GM19099 (cell line): ENCODE results near the gene RPL35.
A peak's percentile ranks its signal among the peaks of the same experiment; 100 is the strongest.

ENCODE experiments used
- POLR2A ChIP-seq: IDR thresholded peaks from 3 replicates; pipeline ENCODE4 v1.6.1; 2011; ENCODE audit warnings: low read depth; ENCODE audit not compliant: insufficient read length; ENCODE audit errors: extremely low read depth

RPL35 gene

DNA sequence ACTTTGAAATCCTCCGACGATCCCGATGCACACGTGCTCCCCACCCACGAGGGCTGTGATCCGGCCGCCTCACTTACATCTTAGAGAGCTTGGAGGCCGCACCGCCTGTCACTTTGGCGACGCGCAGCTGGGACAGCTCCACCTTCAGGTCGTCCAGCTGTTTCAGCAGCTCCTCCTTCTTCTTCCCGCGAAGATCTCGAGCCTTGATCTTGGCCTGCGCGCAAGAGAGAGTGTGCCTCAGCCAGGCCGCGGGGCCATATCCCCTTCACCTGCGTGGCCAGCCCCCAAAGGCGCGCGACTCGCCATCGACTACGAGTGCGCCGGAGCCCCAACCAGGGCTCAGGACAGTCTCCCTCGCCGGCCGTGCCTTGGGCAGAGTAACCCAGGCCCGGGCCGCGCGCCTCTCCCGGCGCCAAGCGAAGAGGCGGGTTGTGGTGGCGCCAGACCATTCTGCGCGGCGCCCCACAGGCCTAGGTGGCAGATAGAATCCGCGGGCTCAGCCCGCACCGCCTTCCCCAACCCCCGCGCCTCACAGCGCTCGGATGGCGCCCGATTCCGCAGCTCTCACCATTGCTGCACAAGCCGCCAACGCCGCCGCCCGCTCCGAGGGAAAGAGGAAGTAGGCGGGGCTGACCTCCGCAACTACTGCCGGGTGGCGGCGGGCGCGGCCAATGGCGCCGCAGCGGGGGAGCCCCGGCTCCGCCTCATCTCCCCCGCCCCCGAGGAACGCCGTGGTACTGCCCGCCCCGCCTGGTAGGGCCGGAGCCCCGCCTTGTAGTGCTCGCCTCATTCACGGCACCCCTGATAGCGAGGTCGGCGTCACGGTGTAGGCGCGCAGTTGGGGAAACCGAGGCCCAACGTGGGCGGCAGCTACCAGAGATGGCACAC is at the start of gene RPL35, which contains the start of gene ARPC5L:
Gene RPL35, minus strand, starts transcription at position 616 of the 888 bp plus-strand sequence. Its CDS starts 45 bp downstream, at position 571.
Gene ARPC5L, plus strand, starts transcription at position 789 of the 888 bp plus-strand sequence. CDS start 7,161 bp downstream, outside the sequence.
- TF ChIP-seq POLR2A: peak; percentile 98

DNA sequence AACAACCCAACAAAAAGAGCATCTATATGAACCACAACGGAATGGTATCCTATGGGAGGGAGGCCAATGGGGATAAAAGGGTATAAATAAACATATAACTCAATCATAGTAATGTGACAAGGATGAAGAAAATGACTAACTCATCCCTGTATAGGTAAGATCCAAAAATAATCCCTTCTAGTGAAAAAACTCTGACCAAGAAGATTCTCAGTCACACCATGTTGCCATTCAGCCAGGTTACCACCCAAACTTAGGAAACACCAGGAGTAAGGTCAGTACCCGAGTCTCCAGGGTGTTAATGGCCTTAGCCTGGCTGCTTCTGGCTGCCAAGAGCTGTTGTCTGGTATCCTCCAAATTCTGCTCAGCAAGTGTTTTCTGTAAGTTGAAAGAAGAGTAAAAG is 46.3 kb upstream of the RPL35 start:
- TF ChIP-seq POLR2A: no peak

DNA sequence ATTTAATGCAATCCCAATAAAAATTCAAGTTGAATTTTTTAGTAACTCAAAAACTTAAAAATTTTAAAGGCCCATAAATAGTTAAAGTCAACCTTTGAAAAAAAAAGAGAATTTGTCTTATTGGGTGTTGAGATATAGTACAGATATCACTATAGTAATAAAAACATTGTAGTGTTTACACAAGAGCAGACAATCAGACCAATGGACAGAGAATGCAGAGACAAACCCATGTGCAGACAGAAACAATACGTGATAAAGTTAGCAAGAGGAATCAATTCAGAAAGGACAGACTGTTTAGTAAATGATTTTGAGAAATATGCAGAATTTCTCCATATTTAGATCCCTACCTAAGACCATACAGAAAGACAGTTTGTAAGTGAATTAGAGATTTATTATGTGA is 45.2 kb upstream of the RPL35 start:
- TF ChIP-seq POLR2A: no peak

DNA sequence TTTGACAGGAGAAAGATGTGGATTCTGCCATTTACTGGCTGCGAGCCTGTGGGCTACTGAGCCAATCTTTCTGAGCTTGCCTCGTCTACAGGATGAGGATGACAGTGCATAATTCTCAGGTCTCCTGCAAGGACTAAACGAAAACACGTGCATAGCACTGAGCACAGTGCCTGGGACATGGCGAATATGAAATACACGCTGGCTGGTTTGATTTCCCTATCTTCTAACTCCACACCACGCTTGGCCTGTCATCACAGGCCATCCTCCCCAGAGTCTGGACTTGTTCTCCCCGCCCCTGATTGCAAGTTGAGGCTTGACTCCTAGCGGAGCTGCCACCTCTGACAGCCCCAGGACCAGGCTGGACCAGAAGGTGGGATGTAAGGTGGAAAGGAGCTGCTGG is 38.1 kb upstream of the RPL35 start:
- TF ChIP-seq POLR2A: no peak

DNA sequence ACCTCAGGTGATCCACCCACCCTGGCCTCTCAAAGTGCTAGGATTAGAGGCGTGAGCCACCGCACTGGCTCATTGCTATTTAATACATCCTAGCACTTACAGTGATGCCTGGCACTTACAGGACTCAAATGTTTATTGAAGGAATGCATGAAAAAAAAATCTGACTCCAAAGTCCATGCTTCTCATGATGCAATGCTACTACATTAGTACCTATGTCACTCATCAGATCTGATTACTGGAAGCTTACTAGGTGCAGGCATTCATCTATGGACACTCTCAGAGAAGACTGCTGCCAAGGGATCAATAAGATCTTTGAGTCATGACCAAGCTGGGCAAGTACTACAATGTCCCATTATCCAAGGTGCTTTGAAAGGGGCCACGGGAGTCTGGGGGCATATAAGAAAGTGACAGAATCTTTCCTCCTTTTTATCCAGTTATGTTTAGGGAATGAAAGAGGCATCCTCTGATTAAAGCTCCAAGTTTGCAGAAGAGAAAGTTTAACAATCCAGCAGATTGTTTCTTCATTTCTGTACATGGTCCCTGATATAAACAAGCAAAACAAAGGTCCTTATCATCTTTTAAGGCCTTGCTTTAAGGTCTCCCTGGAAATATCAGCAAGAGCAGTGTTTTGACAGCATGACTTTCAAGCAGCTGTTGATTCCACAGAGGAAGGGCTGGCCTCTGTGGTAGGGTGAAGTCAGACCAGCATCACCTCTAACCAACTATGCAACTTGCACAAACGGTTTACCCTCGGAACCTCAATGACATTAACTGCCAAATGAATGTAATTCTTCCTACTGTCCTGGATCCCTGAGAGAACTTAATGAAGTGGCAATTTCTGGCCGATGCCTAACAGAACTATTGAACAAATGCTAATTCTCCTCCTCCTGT is 36.1 kb upstream of the RPL35 start:
- TF ChIP-seq POLR2A: no peak

DNA sequence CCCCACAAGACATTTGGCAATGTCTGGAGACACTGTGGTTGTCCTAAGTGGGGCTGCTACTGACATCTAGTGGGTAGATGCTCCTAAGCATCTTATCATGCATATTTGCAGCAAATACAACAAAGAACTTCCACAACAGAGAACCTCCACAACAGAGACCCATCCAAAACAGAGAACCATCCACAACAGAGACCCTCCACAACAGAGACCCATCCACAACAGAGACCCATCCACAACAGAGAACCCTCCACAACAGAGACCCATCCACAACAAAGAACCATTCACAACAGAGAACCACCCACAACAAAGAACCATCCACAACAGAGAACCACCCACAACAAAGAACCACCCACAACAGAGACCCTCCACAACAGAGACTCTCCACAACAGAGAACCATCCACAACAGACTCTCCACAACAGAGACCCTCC is 33.0 kb upstream of the RPL35 start:
- no peak for TF ChIP-seq POLR2A

DNA sequence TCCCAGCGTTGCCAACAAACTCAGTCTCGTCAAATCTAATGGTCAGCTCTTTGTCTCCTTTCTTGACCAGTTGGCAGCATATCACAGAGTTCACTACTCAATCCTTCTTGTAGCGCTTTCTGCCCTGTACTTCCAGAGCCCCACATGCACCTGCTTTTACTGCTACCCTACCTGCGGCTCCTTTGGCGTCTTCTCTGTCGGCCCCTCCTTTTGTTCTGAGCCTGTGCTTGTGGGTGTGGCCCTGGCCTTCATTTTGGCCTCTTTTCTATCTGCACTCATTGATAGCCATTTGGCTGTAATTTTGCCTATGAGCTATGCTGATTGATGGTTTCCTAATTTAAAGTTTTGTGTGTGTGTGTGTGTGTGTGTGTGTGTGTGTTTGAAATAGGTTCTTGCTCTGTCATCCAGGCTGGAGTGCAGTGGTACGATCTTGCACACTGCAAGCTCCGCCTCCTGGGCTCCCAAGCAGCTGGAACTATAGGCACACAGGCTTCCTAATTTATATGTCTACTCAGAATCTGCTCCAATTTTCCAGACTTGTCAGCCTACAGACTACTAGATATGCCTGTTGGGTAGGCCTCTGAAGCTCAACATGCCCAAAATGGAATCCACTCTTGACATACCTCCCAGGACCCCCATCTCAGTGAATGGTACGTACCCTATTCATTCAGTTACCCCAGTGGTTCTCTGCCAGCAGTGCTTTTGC is 32.4 kb upstream of the RPL35 start:
- no peak for TF ChIP-seq POLR2A

DNA sequence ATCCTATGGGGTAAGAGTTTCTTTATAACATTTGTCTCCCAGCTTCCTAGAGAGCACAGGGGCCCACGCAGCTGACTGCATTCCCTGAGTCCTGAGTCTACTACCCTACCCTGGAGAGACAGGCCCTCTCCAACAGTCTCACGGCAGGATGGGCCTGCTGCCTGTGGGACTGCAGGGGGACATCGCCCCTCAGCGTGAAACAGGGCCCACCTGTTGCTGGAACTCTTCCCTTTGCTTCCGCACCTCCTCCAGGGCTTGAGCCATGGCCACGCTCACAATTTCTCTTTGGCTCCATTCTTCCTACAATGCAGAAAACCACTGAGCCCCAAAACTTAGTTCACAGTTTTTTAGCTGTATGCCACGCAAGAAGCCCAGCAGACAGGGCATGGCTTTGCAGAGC is 28.4 kb upstream of the RPL35 start:
- no peak for TF ChIP-seq POLR2A

DNA sequence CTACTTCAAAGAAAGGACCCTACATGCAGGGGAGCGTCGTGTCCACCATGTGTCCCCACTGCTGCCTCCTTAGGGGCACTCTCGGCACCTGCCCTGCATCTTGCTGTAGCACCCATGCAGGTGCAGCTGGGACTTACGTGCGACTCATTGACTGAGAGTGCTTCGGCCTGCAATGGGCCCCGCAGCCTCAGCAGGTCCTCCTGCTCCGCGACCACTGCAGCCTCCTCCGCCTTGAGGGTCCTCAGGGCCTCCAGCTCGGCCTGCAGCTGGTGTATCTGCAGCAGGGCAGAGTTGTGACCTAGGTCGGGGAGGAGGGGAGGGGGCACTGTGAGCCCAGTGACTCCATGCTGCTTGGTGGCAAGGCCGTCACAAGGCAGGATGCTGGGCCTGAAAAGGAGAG is 27.2 kb upstream of the RPL35 start:
- no peak for TF ChIP-seq POLR2A

DNA sequence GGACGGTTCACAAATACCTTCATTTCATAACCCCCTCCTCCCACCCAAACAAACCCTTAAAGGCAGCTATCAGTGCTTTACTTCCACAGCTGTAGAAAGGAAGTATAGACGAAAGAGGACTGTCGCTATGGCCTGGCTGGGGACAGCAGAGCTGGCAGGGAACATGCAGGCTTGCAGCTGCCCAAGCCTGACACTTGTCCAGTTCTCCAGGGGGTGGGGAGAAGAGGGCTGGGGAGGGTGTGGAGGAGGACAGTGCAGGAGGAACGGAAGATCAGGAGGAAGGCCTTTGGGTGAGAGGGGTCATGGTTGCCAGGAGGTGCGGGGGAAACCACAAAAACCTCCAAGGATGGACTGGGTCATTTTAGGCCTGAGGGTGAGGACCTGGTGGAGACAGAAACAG is 26.1 kb upstream of the RPL35 start:
- TF ChIP-seq POLR2A: no peak

DNA sequence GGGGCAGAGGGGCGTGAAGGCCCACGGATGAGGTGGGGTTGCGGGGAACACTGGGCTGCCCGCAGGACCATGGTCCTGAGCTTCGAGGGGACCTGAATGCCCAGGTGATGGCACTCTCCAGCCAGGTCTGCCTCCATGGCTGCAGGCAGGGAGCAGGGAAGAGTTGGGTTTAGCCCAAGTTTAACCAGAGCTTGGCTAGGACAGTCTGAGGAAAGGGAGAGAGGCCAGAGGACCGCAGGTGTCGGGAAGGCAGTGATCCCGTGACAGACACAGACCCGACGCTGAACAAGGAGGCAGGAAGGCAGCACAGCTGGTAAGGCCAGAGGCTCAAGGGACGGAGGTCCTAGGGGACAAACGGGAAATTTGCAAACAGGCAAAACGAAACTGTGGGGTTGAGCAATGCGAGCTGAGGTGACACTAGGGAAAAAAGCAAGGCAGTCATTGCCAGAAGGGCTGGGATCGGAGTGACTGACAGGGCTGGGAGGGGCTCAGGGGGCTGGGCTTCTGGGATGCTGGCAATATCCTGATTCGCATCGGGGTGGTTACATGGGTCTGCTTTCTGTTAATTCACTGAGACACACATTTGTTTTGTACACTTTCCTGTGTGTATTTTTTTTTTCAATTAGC is 25.2 kb upstream of the RPL35 start:
- TF ChIP-seq POLR2A: no peak

DNA sequence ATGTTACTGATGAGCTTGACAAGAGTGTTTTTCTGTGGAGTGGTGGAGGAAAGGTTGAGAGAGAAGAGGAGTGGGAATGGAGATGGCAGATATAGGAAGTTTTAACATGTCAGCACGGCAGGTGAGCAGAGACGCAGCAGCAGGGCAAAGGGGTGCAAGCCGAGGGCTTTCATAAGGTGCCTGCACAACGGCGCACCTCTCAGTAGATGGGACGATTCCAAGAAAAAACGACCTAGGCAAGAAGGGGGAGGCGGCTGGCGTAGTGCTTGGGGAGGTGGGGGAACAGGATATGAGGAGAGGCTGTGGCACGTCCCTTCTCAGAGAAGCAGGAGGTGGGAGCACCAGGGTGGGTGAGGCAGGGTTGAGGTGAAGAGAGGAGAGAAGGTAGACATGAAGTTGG is 24.7 kb upstream of the RPL35 start:
- TF ChIP-seq POLR2A: no peak

DNA sequence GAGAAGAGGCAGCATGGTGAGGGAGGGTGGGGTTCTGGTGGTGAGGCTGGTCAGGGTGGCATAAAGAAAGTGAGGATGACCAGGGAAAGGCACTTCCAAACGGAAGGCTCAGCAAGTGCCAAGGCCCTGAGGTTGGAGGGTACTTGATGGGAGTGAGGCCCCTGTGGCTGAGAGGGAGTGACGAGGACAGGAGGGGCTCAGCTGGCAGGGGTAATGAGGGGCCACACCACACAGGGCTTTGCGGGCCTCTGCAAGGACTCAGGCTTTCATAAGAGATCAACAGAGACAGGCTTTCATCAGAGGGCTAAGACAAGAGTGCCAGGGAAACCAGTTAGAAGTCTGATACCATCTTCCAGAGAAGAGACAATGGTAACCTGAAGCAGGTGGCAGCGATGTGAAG is 23.8 kb upstream of the RPL35 start:
- no peak for TF ChIP-seq POLR2A

DNA sequence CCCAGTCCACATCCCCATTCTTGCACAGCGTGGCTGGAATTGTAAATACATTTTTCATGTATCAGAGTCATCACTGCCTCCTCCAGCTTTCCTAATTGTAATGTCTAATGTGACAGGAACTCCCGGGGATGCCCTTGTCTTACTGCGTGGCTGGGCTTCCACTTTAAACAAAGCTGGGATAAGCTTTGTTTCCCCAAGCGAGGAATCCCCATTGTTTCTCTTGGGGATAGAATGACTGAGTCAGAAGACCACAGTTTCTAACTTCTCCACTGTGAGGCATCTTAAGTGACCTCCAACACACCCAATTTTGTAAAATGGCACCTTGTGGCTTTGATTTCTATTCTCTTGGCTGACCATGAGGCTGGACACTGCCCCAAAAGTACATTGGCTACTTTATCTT is 22.6 kb upstream of the RPL35 start:
- TF ChIP-seq POLR2A: no peak
